ENCODE results near the gene TFF1.

Gene TFF1

GRCh38 chr21:42314616-42315295 lies 51.6 kb downstream of the TFF1 start:
- DNase-seq: no peak

- DNase-seq: no peak
These were observed 52.8 kb downstream of the TFF1 start for GRCh38 chr21:42313501-42313969.

GRCh38 chr21:42312626-42313104 lies 53.7 kb downstream of the TFF1 start:
- DNase-seq: no peak

All from activated gamma-delta T cell treated with Interleukin-2 at 50 U/mL for 16 hours (primary cell).